WI38 (cell line): ENCODE data around the gene PRAMEF8.
"Not testable (repeated sequence)": the region's sequence is repeated elsewhere in the genome, so short reads cannot be mapped to it uniquely, and the experiment has no call there.

ENCODE experiments used
- H3K4me3 ChIP-seq: 2 replicates; pipeline ENCODE4 v1.5.1; 2011; ENCODE audit warnings: low read depth, mild to moderate bottlenecking, control low read depth, low read length

The PRAMEF8 gene

GRCh38 chr1:13285037-13285436 is at the start of gene PRAMEF8:
TSS of gene PRAMEF8 (minus strand) at chr1:13285137. CDS start at chr1:13284091, 1,046 bp downstream.
- H3K4me3 ChIP-seq: not testable (repeated sequence)

GRCh38 chr1:13315281-13315680 is 30.3 kb upstream of the PRAMEF8 start, which contains the start of gene PRAMEF15:
TSS of gene PRAMEF15 (plus strand) at chr1:13315581. CDS start at chr1:13318408, 2,827 bp downstream.
- H3K4me3 ChIP-seq: not testable (repeated sequence)

- not testable (repeated sequence) for H3K4me3 ChIP-seq
Measured at GRCh38 chr1:13303239-13303638, 18.3 kb upstream of the PRAMEF8 start, which contains the start of gene PRAMEF33. TSS of gene PRAMEF33 (plus strand) at chr1:13303539. CDS start at chr1:13305955, 2,416 bp downstream.

GRCh38 chr1:13302197-13302596 is 17.3 kb upstream of the PRAMEF8 start:
- not testable (repeated sequence) for H3K4me3 ChIP-seq

GRCh38 chr1:13298699-13299098 is 13.8 kb upstream of the PRAMEF8 start:
- not testable (repeated sequence) for H3K4me3 ChIP-seq

GRCh38 chr1:13297216-13297931 is 12.4 kb upstream of the PRAMEF8 start:
- not testable (repeated sequence) for H3K4me3 ChIP-seq

GRCh38 chr1:13289030-13289429 is 4.1 kb upstream of the PRAMEF8 start:
- H3K4me3 ChIP-seq: not testable (repeated sequence)

- not testable (repeated sequence) for H3K4me3 ChIP-seq
Measured at GRCh38 chr1:13279617-13280016, 5.3 kb downstream of the PRAMEF8 start.

- H3K4me3 ChIP-seq: not testable (repeated sequence)
Measured at GRCh38 chr1:13277016-13277415, 7.9 kb downstream of the PRAMEF8 start.

- H3K4me3 ChIP-seq: not testable (repeated sequence)
Measured at GRCh38 chr1:13265124-13265523, 19.8 kb downstream of the PRAMEF8 start.

- H3K4me3 ChIP-seq: not testable (repeated sequence)
Measured at GRCh38 chr1:13253898-13254297, 31.0 kb downstream of the PRAMEF8 start, which contains the start of gene PRAMEF5. TSS of gene PRAMEF5 (plus strand) at chr1:13254198. CDS start at chr1:13259269, 5,071 bp downstream.

GRCh38 chr1:13247122-13247521 is 37.8 kb downstream of the PRAMEF8 start:
- H3K4me3 ChIP-seq: not testable (repeated sequence)

- not testable (repeated sequence) for H3K4me3 ChIP-seq
Measured at GRCh38 chr1:13246554-13246871, 38.4 kb downstream of the PRAMEF8 start.

GRCh38 chr1:13245841-13246553 is 38.9 kb downstream of the PRAMEF8 start:
- H3K4me3 ChIP-seq: not testable (repeated sequence)

- not testable (repeated sequence) for H3K4me3 ChIP-seq
Measured at GRCh38 chr1:13243536-13244263, 41.2 kb downstream of the PRAMEF8 start.

GRCh38 chr1:13239633-13240032 is 45.3 kb downstream of the PRAMEF8 start:
- H3K4me3 ChIP-seq: not testable (repeated sequence)

- H3K4me3 ChIP-seq: not testable (repeated sequence)
Measured at GRCh38 chr1:13237572-13237971, 47.4 kb downstream of the PRAMEF8 start.

GRCh38 chr1:13234057-13234456 is 50.9 kb downstream of the PRAMEF8 start:
- not testable (repeated sequence) for H3K4me3 ChIP-seq

GRCh38 chr1:13232056-13232455 is 52.9 kb downstream of the PRAMEF8 start:
- not testable (repeated sequence) for H3K4me3 ChIP-seq
